ENCODE measurements around the gene ELMO1. TPM values are rescaled to one million over a fixed set of nuclear protein-coding genes. Genes with fewer than 3 reads are reported as not detected.

ELMO1 gene
- total RNA-seq, 1 donor from 2014 or later, result 110 TPM

- peaks cover 33% of the 10 kb centered on the region for H3K36me3 Mint-ChIP-seq (ENCODE audit: low read depth)
- no peak overlapping the region for H3K4me3 Mint-ChIP-seq
- no peak for DNase-seq
- H3K27me3 Mint-ChIP-seq, result no peaks in the 10 kb centered on the region
- peaks cover 12% of the 10 kb centered on the region for H3K9me3 Mint-ChIP-seq
- H3K4me1 Mint-ChIP-seq, result peaks cover 19% of the 10 kb centered on the region
- intact Hi-C loops (cut with micrococcal nuclease), result no loop called here
- H3K27ac Mint-ChIP-seq, result no peak overlapping the region
Measured at GRCh38 chr7:37399876-37400421, 48.7 kb downstream of the ELMO1 start.

GRCh38 chr7:37398403-37398802 is 50.3 kb downstream of the ELMO1 start:
- Mint-ChIP-seq H3K27ac (peak overlapping the region; percentile 47), H3K4me1 (peaks cover 25% of the 10 kb centered on the region), H3K9me3 (peaks cover 12% of the 10 kb centered on the region), H3K36me3 (ENCODE audit: low read depth) (peaks cover 33% of the 10 kb centered on the region), H3K27me3 (no peaks in the 10 kb centered on the region), H3K4me3 (no peak overlapping the region)
- no peak for DNase-seq
- intact Hi-C loops (cut with micrococcal nuclease), result no loop called here

- no peaks in the 10 kb centered on the region for H3K27me3 Mint-ChIP-seq
- H3K36me3 Mint-ChIP-seq (ENCODE audit: low read depth), result peaks cover 11% of the 10 kb centered on the region
- H3K4me3 Mint-ChIP-seq, result peak overlapping the region; percentile 32
- peak overlapping the region; percentile 70 for H3K27ac Mint-ChIP-seq
- intact Hi-C loops (cut with micrococcal nuclease), result loop anchor here (1.0 to 2.0 kb wide), 2 partner anchors 13 to 19 kb away; no protein-coding TSS in a partner anchor
- no peaks in the 10 kb centered on the region for H3K9me3 Mint-ChIP-seq
- H3K4me1 Mint-ChIP-seq, result peaks cover 29% of the 10 kb centered on the region
- DNase-seq, result no peak
Measured at GRCh38 chr7:37395618-37396259, 52.9 kb downstream of the ELMO1 start.

- Mint-ChIP-seq H3K27me3 (no peaks in the 10 kb centered on the region), H3K4me1 (peaks cover 29% of the 10 kb centered on the region), H3K27ac (no peak overlapping the region), H3K9me3 (no peaks in the 10 kb centered on the region), H3K36me3 (ENCODE audit: low read depth) (peaks cover 9% of the 10 kb centered on the region), H3K4me3 (no peak overlapping the region)
- intact Hi-C loops (cut with micrococcal nuclease), result loop anchor here (2.0 kb wide), 1 partner anchor 17 kb away; no protein-coding TSS in a partner anchor
- DNase-seq, result no peak
Measured at GRCh38 chr7:37394158-37394557, 54.5 kb downstream of the ELMO1 start.

- Mint-ChIP-seq H3K27me3 (no peaks in the 10 kb centered on the region), H3K4me3 (no peak overlapping the region), H3K36me3 (ENCODE audit: low read depth) (peaks cover 5% of the 10 kb centered on the region), H3K4me1 (peaks cover 26% of the 10 kb centered on the region), H3K27ac (no peak overlapping the region), H3K9me3 (no peaks in the 10 kb centered on the region)
- no peak for DNase-seq
- intact Hi-C loops (cut with micrococcal nuclease), result no loop called here
Measured at GRCh38 chr7:37393476-37393875, 55.2 kb downstream of the ELMO1 start.

- Mint-ChIP-seq H3K4me3 (no peak overlapping the region), H3K4me1 (peaks cover 26% of the 10 kb centered on the region), H3K36me3 (ENCODE audit: low read depth) (peaks cover 3% of the 10 kb centered on the region), H3K9me3 (no peaks in the 10 kb centered on the region), H3K27me3 (no peaks in the 10 kb centered on the region), H3K27ac (no peak overlapping the region)
- intact Hi-C loops (cut with micrococcal nuclease), result no loop called here
- no peak for DNase-seq
Measured at GRCh38 chr7:37392673-37393017, 56.0 kb downstream of the ELMO1 start.

GRCh38 chr7:37391791-37392672 is 56.6 kb downstream of the ELMO1 start:
- DNase-seq, result no peak
- no peak overlapping the region for H3K4me3 Mint-ChIP-seq
- intact Hi-C loops (cut with micrococcal nuclease), result no loop called here
- no peaks in the 10 kb centered on the region for H3K27me3 Mint-ChIP-seq
- peaks cover 2% of the 10 kb centered on the region for H3K36me3 Mint-ChIP-seq (ENCODE audit: low read depth)
- H3K9me3 Mint-ChIP-seq, result no peaks in the 10 kb centered on the region
- H3K27ac Mint-ChIP-seq, result no peak overlapping the region
- H3K4me1 Mint-ChIP-seq, result peaks cover 24% of the 10 kb centered on the region

- H3K36me3 Mint-ChIP-seq (ENCODE audit: low read depth), result peaks cover 3% of the 10 kb centered on the region
- no peaks in the 10 kb centered on the region for H3K27me3 Mint-ChIP-seq
- H3K9me3 Mint-ChIP-seq, result no peaks in the 10 kb centered on the region
- H3K4me3 Mint-ChIP-seq, result no peak overlapping the region
- no peak for DNase-seq
- intact Hi-C loops (cut with micrococcal nuclease), result no loop called here
- H3K4me1 Mint-ChIP-seq, result peaks cover 23% of the 10 kb centered on the region
- no peak overlapping the region for H3K27ac Mint-ChIP-seq
Measured at GRCh38 chr7:37390114-37390513, 58.5 kb downstream of the ELMO1 start.

- intact Hi-C loops (cut with micrococcal nuclease), result no loop called here
Measured at GRCh38 chr7:37388811-37389210, 59.9 kb downstream of the ELMO1 start.

GRCh38 chr7:37385787-37386186 is 62.9 kb downstream of the ELMO1 start:
- intact Hi-C loops (cut with micrococcal nuclease), result no loop called here

More at GRCh38 chr7:37388811-37389210, 59.9 kb downstream of the ELMO1 start:
- Mint-ChIP-seq H3K9me3 (no peaks in the 10 kb centered on the region), H3K36me3 (ENCODE audit: low read depth) (peaks cover 3% of the 10 kb centered on the region), H3K4me3 (no peak overlapping the region), H3K4me1 (peaks cover 18% of the 10 kb centered on the region), H3K27ac (no peak overlapping the region), H3K27me3 (no peaks in the 10 kb centered on the region)
- DNase-seq, result no peak

GRCh38 chr7:37382546-37383088 is 66.0 kb downstream of the ELMO1 start:
- intact Hi-C loops (cut with micrococcal nuclease), result no loop called here
- Mint-ChIP-seq H3K4me3 (no peak overlapping the region), H3K36me3 (ENCODE audit: low read depth) (peaks cover 10% of the 10 kb centered on the region), H3K27ac (no peak overlapping the region), H3K27me3 (no peaks in the 10 kb centered on the region), H3K4me1 (peaks cover 13% of the 10 kb centered on the region), H3K9me3 (peaks cover 10% of the 10 kb centered on the region)
- DNase-seq, result no peak

More at GRCh38 chr7:37385787-37386186, 62.9 kb downstream of the ELMO1 start:
- Mint-ChIP-seq H3K4me1 (peaks cover 13% of the 10 kb centered on the region), H3K9me3 (no peaks in the 10 kb centered on the region), H3K36me3 (ENCODE audit: low read depth) (peaks cover 3% of the 10 kb centered on the region), H3K27me3 (no peaks in the 10 kb centered on the region), H3K27ac (no peak overlapping the region), H3K4me3 (no peak overlapping the region)
- no peak for DNase-seq

GRCh38 chr7:37380831-37381230 is 67.8 kb downstream of the ELMO1 start:
- Mint-ChIP-seq H3K4me1 (peaks cover 15% of the 10 kb centered on the region), H3K27me3 (no peaks in the 10 kb centered on the region), H3K27ac (no peak overlapping the region), H3K36me3 (ENCODE audit: low read depth) (peaks cover 20% of the 10 kb centered on the region), H3K4me3 (no peak overlapping the region), H3K9me3 (peaks cover 19% of the 10 kb centered on the region)
- intact Hi-C loops (cut with micrococcal nuclease), result no loop called here
- no peak for DNase-seq

GRCh38 chr7:37379546-37380277 is 69.0 kb downstream of the ELMO1 start:
- Mint-ChIP-seq H3K4me1 (peaks cover 17% of the 10 kb centered on the region), H3K9me3 (peaks cover 25% of the 10 kb centered on the region), H3K27ac (no peak overlapping the region), H3K4me3 (no peak overlapping the region), H3K36me3 (ENCODE audit: low read depth) (peaks cover 25% of the 10 kb centered on the region), H3K27me3 (no peaks in the 10 kb centered on the region)
- intact Hi-C loops (cut with micrococcal nuclease), result no loop called here
- no peak for DNase-seq

All from activated CD4-positive, alpha-beta T cell treated with anti-CD3 and anti-CD28 coated beads, Interleukin-2, amount 10 ng/mL, durations not matched to agents 24 days and 14 days (primary cell).